Stimulated activated naive B cell treated with anti-CD40 and anti-IgM and Interleukin-4, amounts not matched to agents 10 μg/mL and 1 μg/mL and 100 μg/mL, for 72 hours (primary cell): ENCODE results near the gene RNASEL.

Experiments
- ATAC-seq, 2 donors: fragments of 150-1000 bp; cut with Tn5 transposase; replicated peaks; 2 replicates each; pipeline ENCODE4 v1.10.0; 2021; ENCODE audit warnings: moderate library complexity in 1 of 2
- DNase-seq: peaks from one replicate; pipeline ENCODE4 v3.0.0; 2021
- H3K27ac Mint-ChIP-seq: one replicate; pipeline ENCODE4 v1.8.0; 2022; ENCODE audit warnings: mild to moderate bottlenecking, mixed read lengths
- H3K27me3 Mint-ChIP-seq, 2 donors: one replicate each; pipeline ENCODE4 v1.8.0; 2022; ENCODE audit warnings: mixed read lengths in 2 of 2
- H3K36me3 Mint-ChIP-seq, 2 donors: one replicate each; pipeline ENCODE4 v1.8.0; 2022; ENCODE audit warnings: mixed read lengths in 2 of 2, mild to moderate bottlenecking in 1 of 2
- H3K4me1 Mint-ChIP-seq, 2 donors: one replicate each; pipeline ENCODE4 v1.8.0; 2022; ENCODE audit warnings: mixed read lengths in 2 of 2, mild to moderate bottlenecking in 1 of 2
- H3K4me3 Mint-ChIP-seq, 2 donors: one replicate each; pipeline ENCODE4 v1.8.0; 2022; ENCODE audit warnings: mild to moderate bottlenecking in 2 of 2, mixed read lengths in 2 of 2, moderate library complexity in 1 of 2
- H3K9me3 Mint-ChIP-seq, 2 donors: one replicate each; pipeline ENCODE4 v1.8.0; 2022; ENCODE audit warnings: mixed read lengths in 2 of 2, mild to moderate bottlenecking in 1 of 2

Gene RNASEL

DNA sequence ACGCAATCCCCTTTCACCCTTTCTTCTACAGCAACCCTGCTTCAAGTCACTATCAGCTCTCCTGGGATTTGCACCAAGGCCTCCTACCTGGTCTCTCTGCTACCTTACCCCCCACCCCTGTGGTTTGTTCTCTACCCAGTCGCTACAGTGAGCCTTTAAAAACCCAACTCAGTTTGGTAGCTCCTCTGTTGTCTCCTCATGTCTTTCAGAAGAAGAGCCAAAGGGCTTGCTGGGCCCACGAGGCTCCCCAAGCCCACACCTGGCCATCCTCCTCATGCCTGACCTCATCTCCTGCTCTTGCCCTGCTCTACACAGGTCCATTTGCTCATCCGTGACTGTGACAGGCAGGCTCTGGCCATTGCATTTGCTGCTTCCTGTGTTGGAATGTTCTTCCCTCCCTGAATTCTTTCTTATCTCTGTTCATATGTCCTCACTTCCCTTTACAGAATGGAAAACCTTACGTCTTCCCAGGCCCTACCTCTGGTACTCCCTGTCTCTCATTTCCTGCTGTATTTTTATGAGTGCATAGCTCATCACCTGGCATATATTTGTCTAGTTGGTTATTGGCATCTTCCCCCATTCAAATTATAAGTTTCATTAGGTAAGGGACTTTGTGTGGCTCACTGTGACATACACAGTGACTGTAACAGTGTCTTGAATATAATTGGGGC is 11.8 kb upstream of the RNASEL start:
- Mint-ChIP-seq H3K27me3 (peaks cover 0 to 3% of the 10 kb centered on the region in 2 donors), H3K27ac (no peak overlapping the region), H3K9me3 (no peaks in the 10 kb centered on the region), H3K4me1 (peaks cover 7 to 13% of the 10 kb centered on the region in 2 donors), H3K36me3 (peaks cover 3 to 11% of the 10 kb centered on the region in 2 donors), H3K4me3 (no peak overlapping the region)
- no peak for DNase-seq
- ATAC-seq: no peak

DNA sequence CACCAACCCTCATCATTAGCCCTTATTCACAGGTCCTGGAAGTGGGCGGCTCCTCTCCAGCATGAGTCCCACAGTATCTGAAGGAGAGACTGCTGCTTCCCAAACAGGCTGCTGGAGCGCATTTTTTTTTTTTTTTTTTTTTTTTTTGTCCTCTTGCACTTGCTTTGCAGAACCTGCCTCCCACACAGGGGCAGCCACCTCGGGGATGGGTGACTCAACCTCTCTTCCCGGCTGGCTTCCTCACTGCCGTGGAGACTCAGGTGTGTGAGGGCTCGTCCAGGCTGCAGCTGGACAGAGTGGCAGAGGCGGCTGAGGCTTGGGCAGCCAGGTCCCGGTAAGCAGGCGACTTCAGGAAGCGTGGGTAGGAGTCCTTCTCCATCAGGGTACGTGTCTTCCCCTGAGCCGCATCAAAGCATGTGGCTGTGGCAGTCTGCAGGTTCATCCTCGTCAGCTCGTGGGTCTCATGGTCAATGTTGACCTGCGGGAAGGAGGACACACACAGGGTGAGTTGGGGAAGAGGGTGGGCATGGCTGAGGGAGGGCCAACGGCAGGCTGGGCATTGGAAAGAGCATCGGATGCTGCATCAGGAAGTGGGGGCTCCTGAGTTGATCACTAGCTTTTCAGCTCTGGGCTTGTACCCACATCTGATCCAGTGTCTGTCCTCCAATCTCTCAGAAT is 11.1 kb upstream of the RNASEL start:
- Mint-ChIP-seq H3K27ac (peak overlapping the region; percentile 27), H3K4me3 (no peak overlapping the region), H3K36me3 (peaks cover 3 to 11% of the 10 kb centered on the region in 2 donors), H3K9me3 (no peaks in the 10 kb centered on the region), H3K4me1 (peaks cover 7 to 13% of the 10 kb centered on the region in 2 donors), H3K27me3 (peaks cover 0 to 3% of the 10 kb centered on the region in 2 donors)
- no peak for ATAC-seq
- DNase-seq: no peak

DNA sequence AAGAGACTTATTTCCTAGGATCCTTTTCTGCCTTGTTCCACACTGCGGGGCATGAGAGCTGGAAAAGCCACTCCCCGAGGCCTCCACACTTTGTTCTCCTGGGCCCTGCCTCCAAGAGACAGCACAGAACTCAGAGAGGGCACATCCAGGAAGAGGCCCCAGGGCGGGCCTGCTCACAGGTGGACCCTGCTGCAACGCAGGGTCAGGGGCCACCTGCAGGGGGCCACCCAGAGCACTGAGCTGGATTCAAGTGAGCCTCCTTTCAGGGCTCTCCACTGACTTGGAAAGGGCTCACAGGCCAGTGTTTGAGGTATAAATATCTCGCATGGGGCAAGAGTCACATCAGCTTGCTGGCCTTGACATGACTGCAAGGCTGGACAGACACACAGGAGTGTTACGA is 10.3 kb upstream of the RNASEL start:
- no peak for ATAC-seq

GRCh38 chr1:182598296-182598695 is 9.2 kb upstream of the RNASEL start:
- no peaks in the 10 kb centered on the region for H3K27me3 Mint-ChIP-seq
- H3K36me3 Mint-ChIP-seq: peaks cover 0 to 11% of the 10 kb centered on the region in 2 donors
- no peak overlapping the region for H3K27ac Mint-ChIP-seq
- no peaks in the 10 kb centered on the region for H3K9me3 Mint-ChIP-seq
- H3K4me3 Mint-ChIP-seq: no peak overlapping the region
- DNase-seq (no peak), ATAC-seq (no peak)
- H3K4me1 Mint-ChIP-seq: peaks cover 3 to 13% of the 10 kb centered on the region in 2 donors

More for the DNA sequence above, 10.3 kb upstream of the RNASEL start:
- Mint-ChIP-seq H3K27ac (no peak overlapping the region), H3K9me3 (no peaks in the 10 kb centered on the region), H3K4me3 (no peak overlapping the region), H3K36me3 (peaks cover 3 to 11% of the 10 kb centered on the region in 2 donors), H3K4me1 (peaks cover 4 to 13% of the 10 kb centered on the region in 2 donors), H3K27me3 (peaks cover 0 to 1% of the 10 kb centered on the region in 2 donors)
- DNase-seq: no peak

DNA sequence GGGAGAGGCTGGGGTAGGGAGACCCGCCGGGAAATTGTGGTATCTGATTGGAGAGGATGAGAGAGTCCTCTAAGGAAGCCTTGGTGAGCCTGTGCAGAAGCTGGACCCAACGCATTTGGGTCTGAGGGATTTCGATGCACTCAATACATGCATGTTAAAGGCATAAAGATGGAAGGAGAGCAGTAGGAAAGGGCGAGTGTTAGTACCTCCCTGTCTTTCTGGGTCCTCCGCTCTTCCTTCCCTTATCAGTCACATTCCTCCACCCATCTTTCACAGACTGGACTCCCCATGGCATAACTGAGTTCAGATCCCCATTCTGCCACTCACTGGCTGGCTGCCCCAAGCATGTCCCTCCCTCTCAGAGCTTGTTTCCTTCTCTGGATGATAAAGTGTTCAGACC is 7.9 kb upstream of the RNASEL start:
- ATAC-seq (no peak), DNase-seq (no peak)
- Mint-ChIP-seq H3K4me1 (peaks cover 0 to 13% of the 10 kb centered on the region in 2 donors), H3K9me3 (no peaks in the 10 kb centered on the region), H3K27me3 (no peaks in the 10 kb centered on the region), H3K36me3 (peaks cover 0 to 8% of the 10 kb centered on the region in 2 donors), H3K4me3 (no peak overlapping the region), H3K27ac (no peak overlapping the region)

GRCh38 chr1:182595641-182596240 is 6.7 kb upstream of the RNASEL start:
- Mint-ChIP-seq H3K4me1 (peaks cover 0 to 13% of the 10 kb centered on the region in 2 donors), H3K27ac (no peak overlapping the region), H3K27me3 (no peaks in the 10 kb centered on the region), H3K36me3 (peaks cover 0 to 8% of the 10 kb centered on the region in 2 donors), H3K4me3 (no peak overlapping the region), H3K9me3 (no peaks in the 10 kb centered on the region)
- DNase-seq (peak; percentile 32), ATAC-seq (peak; percentile 48 to 62)

GRCh38 chr1:182589931-182590330 is 875 bp upstream of the RNASEL start:
- H3K9me3 Mint-ChIP-seq: no peaks in the 10 kb centered on the region
- DNase-seq: no peak
- H3K36me3 Mint-ChIP-seq: peaks cover 13 to 15% of the 10 kb centered on the region in 2 donors
- no peak for ATAC-seq
- H3K4me1 Mint-ChIP-seq: peaks cover 18 to 33% of the 10 kb centered on the region in 2 donors
- H3K27me3 Mint-ChIP-seq: no peaks in the 10 kb centered on the region
- peak overlapping the region; percentile 42 for H3K27ac Mint-ChIP-seq
- H3K4me3 Mint-ChIP-seq: peak overlapping the region in 1 of 2 donors; percentile 22

DNA sequence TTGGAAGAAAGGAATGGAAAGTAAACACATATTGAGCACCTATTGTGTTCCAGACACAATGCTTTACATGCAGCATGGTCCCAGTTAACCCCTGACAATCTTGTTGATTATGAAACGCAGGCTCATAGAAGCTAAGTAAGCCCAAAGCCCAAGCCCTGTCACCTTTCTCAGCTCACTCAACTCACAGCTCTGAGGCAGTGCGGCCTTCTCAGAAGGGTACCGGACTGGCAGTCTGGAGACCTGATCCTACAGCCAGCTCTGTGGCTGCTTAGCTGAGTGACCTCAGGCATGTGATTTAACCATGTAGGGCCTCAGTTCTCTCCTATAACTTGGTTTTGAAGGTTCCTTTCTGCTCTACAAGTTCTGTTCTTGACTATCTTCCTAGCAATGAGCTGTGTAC is 464 bp upstream of the RNASEL start:
- Mint-ChIP-seq H3K9me3 (no peaks in the 10 kb centered on the region), H3K4me3 (peak overlapping the region; percentile 96 to 97), H3K36me3 (peaks cover 17 to 19% of the 10 kb centered on the region in 2 donors), H3K27ac (peak overlapping the region; percentile 99), H3K27me3 (no peaks in the 10 kb centered on the region), H3K4me1 (peaks cover 22 to 37% of the 10 kb centered on the region in 2 donors)
- no peak for DNase-seq
- ATAC-seq: peak in 1 of 2 donors; percentile 11

DNA sequence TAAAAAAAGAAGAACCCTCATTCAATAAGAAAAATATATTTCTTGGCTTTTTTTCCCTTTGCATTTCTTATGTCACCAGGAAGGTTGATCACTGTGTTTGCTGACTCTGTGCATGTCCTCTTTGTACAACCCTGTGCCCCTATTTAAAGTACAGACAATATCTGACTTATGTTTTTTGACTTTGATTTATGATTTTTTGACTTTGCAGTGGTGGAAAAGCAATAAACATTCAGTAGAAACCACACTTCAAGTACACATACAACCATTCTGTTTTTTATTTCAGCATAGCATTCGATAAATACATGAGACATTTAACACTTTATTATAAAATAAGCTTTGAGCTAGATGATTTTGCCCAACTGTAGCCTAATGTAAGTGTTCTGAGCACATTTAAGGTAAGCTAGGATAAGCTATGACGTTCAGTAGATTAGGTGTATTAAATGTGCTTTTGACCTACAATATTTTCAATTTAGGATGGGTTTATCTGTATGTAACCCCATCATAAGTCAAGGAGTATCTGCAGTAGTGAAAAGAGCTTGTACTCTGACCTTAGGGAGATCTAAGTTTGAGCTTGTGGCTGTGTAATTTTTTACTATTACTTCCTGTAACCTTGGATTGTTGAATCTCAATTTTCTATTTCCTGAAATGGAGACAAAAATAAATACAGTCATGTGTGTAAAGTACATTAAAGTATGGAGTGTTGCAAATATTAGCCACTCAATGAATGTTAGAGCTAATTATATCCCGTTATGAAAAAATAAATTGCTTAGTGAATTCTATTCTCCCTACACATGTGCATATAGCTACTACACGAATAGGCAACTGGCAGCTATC is 1.2 kb downstream of the RNASEL start:
- no peak for ATAC-seq
- Mint-ChIP-seq H3K4me1 (peaks cover 30 to 53% of the 10 kb centered on the region in 2 donors), H3K27me3 (no peaks in the 10 kb centered on the region)

GRCh38 chr1:182587093-182587492 is 2.0 kb downstream of the RNASEL start:
- no peak overlapping the region for H3K4me3 Mint-ChIP-seq
- no peak overlapping the region for H3K27ac Mint-ChIP-seq
- ATAC-seq (no peak), DNase-seq (no peak)
- peaks cover 27 to 38% of the 10 kb centered on the region in 2 donors for H3K36me3 Mint-ChIP-seq
- H3K4me1 Mint-ChIP-seq: peaks cover 30 to 53% of the 10 kb centered on the region in 2 donors
- no peaks in the 10 kb centered on the region for H3K9me3 Mint-ChIP-seq
- H3K27me3 Mint-ChIP-seq: no peaks in the 10 kb centered on the region

More for the DNA sequence above, 1.2 kb downstream of the RNASEL start:
- peak overlapping the region; percentile 96 to 97 for H3K4me3 Mint-ChIP-seq
- DNase-seq: no peak
- peak overlapping the region; percentile 99 for H3K27ac Mint-ChIP-seq
- peaks cover 21 to 30% of the 10 kb centered on the region in 2 donors for H3K36me3 Mint-ChIP-seq
- H3K9me3 Mint-ChIP-seq: no peaks in the 10 kb centered on the region

DNA sequence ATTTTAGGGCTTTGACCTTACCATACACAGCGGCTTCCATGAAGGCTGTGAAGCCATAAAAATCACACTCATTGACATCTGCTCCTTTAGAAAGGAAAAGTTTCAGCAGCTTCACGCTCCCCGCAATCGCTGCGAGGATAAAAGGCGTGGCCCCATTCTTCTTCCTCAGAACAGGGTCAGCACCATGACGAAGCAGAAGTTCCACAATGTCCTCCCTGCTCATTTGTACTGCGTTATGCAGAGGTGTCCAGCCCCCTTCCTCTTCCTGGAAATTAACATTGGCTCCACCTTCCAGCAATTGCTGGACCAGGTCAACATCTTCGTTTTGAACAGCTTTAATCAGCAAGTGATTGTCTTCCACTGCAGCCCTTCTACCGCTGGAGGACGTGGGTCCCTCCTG is 2.7 kb downstream of the RNASEL start:
- H3K4me1 Mint-ChIP-seq: peaks cover 30 to 53% of the 10 kb centered on the region in 2 donors
- no peaks in the 10 kb centered on the region for H3K9me3 Mint-ChIP-seq
- ATAC-seq (no peak), DNase-seq (no peak)
- no peak overlapping the region for H3K27ac Mint-ChIP-seq
- H3K27me3 Mint-ChIP-seq: no peaks in the 10 kb centered on the region
- H3K4me3 Mint-ChIP-seq: no peak overlapping the region
- peaks cover 31 to 41% of the 10 kb centered on the region in 2 donors for H3K36me3 Mint-ChIP-seq

DNA sequence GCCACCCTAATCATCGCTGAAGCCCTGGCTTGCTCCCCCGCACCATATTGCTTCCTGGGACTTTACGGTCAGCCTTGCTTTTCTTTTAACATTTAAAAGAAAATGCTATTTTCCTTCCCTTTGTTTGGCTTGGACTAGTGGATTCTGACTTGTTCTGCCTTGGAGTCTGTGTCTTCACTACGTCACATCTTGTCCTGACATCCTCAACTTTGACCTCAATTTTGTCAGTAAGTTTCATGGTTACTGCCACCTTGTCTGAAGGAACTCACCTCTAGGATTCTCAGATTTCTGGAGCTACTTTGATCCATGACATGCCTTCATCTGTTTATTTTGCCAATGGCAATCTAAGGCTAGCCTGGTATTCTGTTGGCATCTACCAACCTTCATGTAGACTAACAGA is 4.3 kb downstream of the RNASEL start:
- Mint-ChIP-seq H3K4me3 (no peak overlapping the region), H3K27ac (no peak overlapping the region), H3K27me3 (no peaks in the 10 kb centered on the region), H3K4me1 (peaks cover 33 to 53% of the 10 kb centered on the region in 2 donors), H3K9me3 (no peaks in the 10 kb centered on the region), H3K36me3 (peaks cover 41 to 52% of the 10 kb centered on the region in 2 donors)
- DNase-seq (no peak), ATAC-seq (no peak)

DNA sequence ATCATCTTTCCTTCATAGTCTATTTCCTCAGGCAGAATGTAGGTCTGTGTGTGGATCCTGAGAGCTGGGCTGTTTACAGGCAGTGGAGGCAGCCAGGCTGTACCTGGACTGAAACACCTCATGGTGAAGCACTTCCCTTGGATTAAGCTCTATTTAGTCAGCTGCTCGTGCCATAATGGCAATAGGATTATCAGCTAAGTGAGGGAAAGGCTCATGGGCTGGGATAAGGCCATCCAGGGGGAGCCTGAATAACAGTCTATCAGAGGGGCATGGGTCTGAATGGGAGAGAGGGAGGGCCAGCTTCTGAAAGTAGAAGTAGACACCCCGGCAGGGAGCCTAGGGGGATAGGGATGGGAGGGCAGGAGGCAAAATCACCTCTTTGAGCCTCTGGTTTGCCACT is 8.3 kb downstream of the RNASEL start:
- peaks cover 48 to 68% of the 10 kb centered on the region in 2 donors for H3K36me3 Mint-ChIP-seq
- DNase-seq (no peak), ATAC-seq (no peak)
- H3K4me3 Mint-ChIP-seq: no peak overlapping the region
- H3K4me1 Mint-ChIP-seq: peaks cover 21 to 28% of the 10 kb centered on the region in 2 donors
- no peaks in the 10 kb centered on the region for H3K27me3 Mint-ChIP-seq
- H3K9me3 Mint-ChIP-seq: no peaks in the 10 kb centered on the region
- H3K27ac Mint-ChIP-seq: no peak overlapping the region
